ENCODE results near the gene PCK2.

Gene PCK2

DNA sequence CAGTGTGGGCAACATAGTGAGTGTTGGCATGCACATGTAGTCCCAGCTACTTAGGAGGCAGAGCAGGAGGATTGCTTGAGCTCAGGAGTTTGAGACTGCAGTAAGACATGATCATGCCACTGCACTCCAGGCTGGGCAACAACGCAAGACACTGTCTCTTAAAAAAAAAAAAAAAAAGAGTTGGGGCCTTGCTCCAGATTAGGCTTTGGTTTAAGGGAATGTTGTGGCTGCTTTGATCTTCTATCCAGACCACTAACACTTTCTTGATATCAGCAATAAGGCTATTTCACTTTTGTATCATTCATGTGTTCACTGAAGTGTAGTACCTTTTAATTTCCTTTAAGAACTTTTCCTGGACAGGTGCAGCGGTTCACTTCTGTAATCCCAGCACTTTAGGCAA lies 33.6 kb downstream of the PCK2 start:
- DNase-seq (ENCODE audit: extremely low read depth, low read depth), result no peak
- TF ChIP-seq, protein P1, sequence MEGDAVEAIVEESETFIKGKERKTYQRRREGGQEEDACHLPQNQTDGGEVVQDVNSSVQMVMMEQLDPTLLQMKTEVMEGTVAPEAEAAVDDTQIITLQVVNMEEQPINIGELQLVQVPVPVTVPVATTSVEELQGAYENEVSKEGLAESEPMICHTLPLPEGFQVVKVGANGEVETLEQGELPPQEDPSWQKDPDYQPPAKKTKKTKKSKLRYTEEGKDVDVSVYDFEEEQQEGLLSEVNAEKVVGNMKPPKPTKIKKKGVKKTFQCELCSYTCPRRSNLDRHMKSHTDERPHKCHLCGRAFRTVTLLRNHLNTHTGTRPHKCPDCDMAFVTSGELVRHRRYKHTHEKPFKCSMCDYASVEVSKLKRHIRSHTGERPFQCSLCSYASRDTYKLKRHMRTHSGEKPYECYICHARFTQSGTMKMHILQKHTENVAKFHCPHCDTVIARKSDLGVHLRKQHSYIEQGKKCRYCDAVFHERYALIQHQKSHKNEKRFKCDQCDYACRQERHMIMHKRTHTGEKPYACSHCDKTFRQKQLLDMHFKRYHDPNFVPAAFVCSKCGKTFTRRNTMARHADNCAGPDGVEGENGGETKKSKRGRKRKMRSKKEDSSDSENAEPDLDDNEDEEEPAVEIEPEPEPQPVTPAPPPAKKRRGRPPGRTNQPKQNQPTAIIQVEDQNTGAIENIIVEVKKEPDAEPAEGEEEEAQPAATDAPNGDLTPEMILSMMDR (IDR thresholded peaks at IDR 0.05; ENCODE audit: low read depth, low read length), result no peak

DNA sequence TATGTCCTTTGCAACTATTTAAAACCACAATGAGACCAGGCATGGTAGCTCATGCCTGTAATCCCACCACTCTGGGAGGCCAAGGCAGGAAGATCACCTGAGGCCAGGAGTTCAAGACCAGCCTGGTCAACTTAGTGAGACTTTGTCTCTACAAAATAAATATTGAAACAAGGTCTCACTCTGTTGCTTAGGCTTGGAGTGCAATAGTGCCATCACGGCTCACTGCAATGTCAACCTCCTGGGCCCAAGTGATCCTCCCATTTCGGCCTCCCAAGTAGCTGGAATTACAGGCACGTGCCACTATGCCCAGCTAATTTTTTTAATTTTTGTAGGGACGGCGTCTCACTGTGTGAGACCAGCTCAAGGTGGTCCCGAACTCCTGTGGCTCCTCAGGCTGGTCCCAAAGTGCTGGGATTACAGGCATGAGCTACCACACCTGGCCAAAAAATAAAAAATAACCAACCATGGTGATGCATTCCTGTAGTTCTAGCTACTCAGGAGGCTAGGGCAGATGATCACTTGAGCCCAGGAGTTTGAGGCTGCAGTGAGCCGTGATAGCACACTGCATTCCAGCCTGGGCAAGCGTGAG lies 35.4 kb downstream of the PCK2 start:
- DNase-seq (ENCODE audit: extremely low read depth, low read depth), result no peak

DNA sequence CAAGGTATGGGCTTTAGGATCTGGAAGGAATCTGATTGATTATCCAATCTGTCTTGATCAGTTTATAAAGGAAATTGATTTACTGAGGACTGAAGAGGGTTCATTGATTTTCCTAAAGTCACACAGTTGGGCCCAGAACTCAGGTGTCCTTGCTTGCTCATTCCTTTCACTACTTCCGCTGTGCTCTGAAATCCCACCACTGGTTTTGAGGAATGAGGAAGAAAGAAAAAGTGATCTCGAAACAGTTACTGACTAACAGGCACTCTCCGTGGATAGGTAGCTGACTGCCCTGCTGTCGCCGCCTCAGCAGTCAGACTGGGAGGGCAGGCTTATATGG lies 36.2 kb downstream of the PCK2 start, which contains the start of gene FITM1:
TSS of gene FITM1 (plus strand) at position 280 of the 337 bp plus-strand sequence. CDS start 905 bp downstream, outside the sequence.
- TF ChIP-seq, protein P1 (IDR thresholded peaks at IDR 0.05; ENCODE audit: low read depth, low read length), result no peak
- no peak for DNase-seq (ENCODE audit: extremely low read depth, low read depth)

More for the DNA sequence above, 35.4 kb downstream of the PCK2 start:
- TF ChIP-seq, protein P1 (IDR thresholded peaks at IDR 0.05; ENCODE audit: low read depth, low read length), result no peak

DNA sequence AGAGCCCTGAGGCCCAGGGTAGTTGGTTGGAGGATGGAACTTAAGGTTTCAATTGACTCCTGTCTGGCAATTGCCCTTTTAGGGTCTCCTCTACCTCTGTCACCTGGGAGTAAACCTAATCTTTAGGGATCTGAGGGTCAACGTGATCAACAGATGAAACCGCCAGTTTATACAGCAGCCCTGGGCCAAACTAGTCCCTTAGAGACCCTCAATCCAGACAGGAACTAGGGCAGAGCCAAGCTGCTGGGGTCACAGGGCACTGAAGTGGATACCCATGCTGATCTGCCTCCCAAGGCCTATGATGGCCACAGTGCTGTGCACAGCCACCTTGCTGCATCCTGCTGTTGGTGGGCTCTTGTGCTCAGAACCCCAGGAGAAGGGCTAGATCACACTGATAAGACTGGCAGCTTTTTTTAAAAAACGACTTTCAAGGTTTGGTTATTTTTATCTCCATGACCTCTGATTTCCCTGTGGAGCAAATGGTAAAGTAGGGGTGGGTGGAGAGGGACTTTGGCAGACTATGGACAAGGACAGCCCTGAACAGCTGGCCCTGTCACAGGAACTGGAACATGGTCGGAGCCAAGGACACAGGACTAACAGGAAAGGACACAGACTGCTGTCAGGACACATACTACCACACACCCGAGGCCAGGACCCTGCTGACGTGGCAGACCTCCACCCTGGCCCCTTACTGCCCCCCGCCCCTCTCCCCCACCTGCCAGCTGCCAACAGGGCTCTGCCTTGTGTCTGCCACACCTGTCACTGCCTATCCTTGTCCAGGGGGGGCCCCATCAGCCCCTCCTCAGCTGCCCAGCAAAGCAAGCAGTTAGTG lies 36.8 kb downstream of the PCK2 start:
- TF ChIP-seq, protein P1 (IDR thresholded peaks at IDR 0.05; ENCODE audit: low read depth, low read length), result no peak
- DNase-seq (ENCODE audit: extremely low read depth, low read depth), result no peak

- TF ChIP-seq, protein P1 (IDR thresholded peaks at IDR 0.05; ENCODE audit: low read depth, low read length), result no peak
- no peak for DNase-seq (ENCODE audit: extremely low read depth, low read depth)
Measured at GRCh38 chr14:24131549-24131966, 37.4 kb downstream of the PCK2 start.

- DNase-seq (ENCODE audit: extremely low read depth, low read depth), result no peak
- TF ChIP-seq, protein P1 (IDR thresholded peaks at IDR 0.05; ENCODE audit: low read depth, low read length), result no peak
Measured at GRCh38 chr14:24132061-24132685, 38.1 kb downstream of the PCK2 start.

GRCh38 chr14:24132976-24133375 lies 38.9 kb downstream of the PCK2 start:
- TF ChIP-seq, protein P1 (IDR thresholded peaks at IDR 0.05; ENCODE audit: low read depth, low read length), result no peak
- DNase-seq (ENCODE audit: extremely low read depth, low read depth), result no peak

Measured in AG09319 (cell line).